Activated T-helper 17 cell treated with anti-CD3 and anti-CD28 coated beads, Interleukin-2, amount 50 U/mL, for 72 hours (primary cell): ENCODE data around the gene CAVIN1. TPM values are rescaled to one million over a fixed set of nuclear protein-coding genes. Genes with fewer than 3 reads are reported as not detected.
"Not testable (repeated sequence)": the region's sequence is repeated elsewhere in the genome, so short reads cannot be mapped to it uniquely, and the experiment has no call there.

Experiments
- ATAC-seq: fragments of 150-1000 bp; cut with Tn5 transposase; replicated peaks from 2 replicates; pipeline ENCODE4 v1.10.0; 2021; ENCODE audit warnings: mild to moderate bottlenecking, moderate library complexity
- H3K27ac Mint-ChIP-seq: one replicate; pipeline ENCODE4 v1.8.0; 2022; ENCODE audit warnings: mixed read lengths
- H3K27me3 Mint-ChIP-seq: one replicate; pipeline ENCODE4 v1.8.0; 2022; ENCODE audit warnings: mixed read lengths
- H3K36me3 Mint-ChIP-seq: one replicate; pipeline ENCODE4 v1.8.0; 2022; ENCODE audit warnings: low read depth, mild to moderate bottlenecking, mixed read lengths
- H3K4me1 Mint-ChIP-seq: one replicate; pipeline ENCODE4 v1.8.0; 2022; ENCODE audit warnings: mixed read lengths
- H3K4me3 Mint-ChIP-seq: one replicate; pipeline ENCODE4 v1.8.0; 2022; ENCODE audit warnings: mild to moderate bottlenecking, mixed read lengths
- H3K9me3 Mint-ChIP-seq: one replicate; pipeline ENCODE4 v1.8.0; 2022; ENCODE audit warnings: mixed read lengths
- total RNA-seq, 2 donors: library from RNA; stranded (reverse); gene quantifications; one replicate each; pipeline ENCODE4 v1.2.3, GENCODE V29; 2022

The CAVIN1 gene
- total RNA-seq, 2 donors from 2014 or later = 2.5 to 6.1 TPM

- H3K27ac Mint-ChIP-seq = no peak overlapping the region
Measured at GRCh38 chr17:42421136-42421506, 1.9 kb downstream of the CAVIN1 start.

GRCh38 chr17:42417981-42418380 lies 5.1 kb downstream of the CAVIN1 start:
- not testable (repeated sequence) for H3K9me3 Mint-ChIP-seq, ATAC-seq, H3K27ac Mint-ChIP-seq, H3K36me3 Mint-ChIP-seq, H3K4me3 Mint-ChIP-seq, H3K27me3 Mint-ChIP-seq
- H3K4me1 Mint-ChIP-seq = peaks cover 21% of the 10 kb centered on the region

More at GRCh38 chr17:42421136-42421506, 1.9 kb downstream of the CAVIN1 start:
- H3K36me3 Mint-ChIP-seq = no peaks in the 10 kb centered on the region
- H3K27me3 Mint-ChIP-seq = peaks cover 4% of the 10 kb centered on the region
- peaks cover 14% of the 10 kb centered on the region for H3K4me1 Mint-ChIP-seq
- H3K9me3 Mint-ChIP-seq = no peaks in the 10 kb centered on the region
- H3K4me3 Mint-ChIP-seq = peak overlapping the region; percentile 88
- no peak for ATAC-seq

GRCh38 chr17:42414704-42415409 lies 8.2 kb downstream of the CAVIN1 start:
- H3K4me1 Mint-ChIP-seq = peaks cover 12% of the 10 kb centered on the region
- H3K4me3 Mint-ChIP-seq = peak overlapping the region; percentile 71
- ATAC-seq = peak; percentile 96
- no peaks in the 10 kb centered on the region for H3K27me3 Mint-ChIP-seq
- no peaks in the 10 kb centered on the region for H3K36me3 Mint-ChIP-seq
- peak overlapping the region; percentile 83 for H3K27ac Mint-ChIP-seq
- H3K9me3 Mint-ChIP-seq = no peaks in the 10 kb centered on the region

GRCh38 chr17:42413464-42414040 lies 9.5 kb downstream of the CAVIN1 start:
- Mint-ChIP-seq H3K27me3 (no peaks in the 10 kb centered on the region), H3K4me1 (peaks cover 7% of the 10 kb centered on the region), H3K4me3 (no peak overlapping the region), H3K36me3 (no peaks in the 10 kb centered on the region), H3K9me3 (no peaks in the 10 kb centered on the region), H3K27ac (no peak overlapping the region)
- no peak for ATAC-seq

GRCh38 chr17:42411905-42412679 lies 11.0 kb downstream of the CAVIN1 start:
- H3K4me1 Mint-ChIP-seq = peaks cover 12% of the 10 kb centered on the region
- H3K9me3 Mint-ChIP-seq = no peaks in the 10 kb centered on the region
- no peak overlapping the region for H3K4me3 Mint-ChIP-seq
- H3K36me3 Mint-ChIP-seq = no peaks in the 10 kb centered on the region
- no peak overlapping the region for H3K27ac Mint-ChIP-seq
- ATAC-seq = no peak
- no peaks in the 10 kb centered on the region for H3K27me3 Mint-ChIP-seq

GRCh38 chr17:42411361-42411760 lies 11.7 kb downstream of the CAVIN1 start:
- Mint-ChIP-seq H3K4me1 (peaks cover 12% of the 10 kb centered on the region), H3K36me3 (no peaks in the 10 kb centered on the region), H3K27me3 (no peaks in the 10 kb centered on the region), H3K27ac (no peak overlapping the region), H3K4me3 (no peak overlapping the region), H3K9me3 (no peaks in the 10 kb centered on the region)
- no peak for ATAC-seq

- ATAC-seq = no peak
- Mint-ChIP-seq H3K4me3 (no peak overlapping the region), H3K27me3 (no peaks in the 10 kb centered on the region), H3K27ac (no peak overlapping the region), H3K36me3 (no peaks in the 10 kb centered on the region), H3K9me3 (no peaks in the 10 kb centered on the region), H3K4me1 (peaks cover 11% of the 10 kb centered on the region)
Measured at GRCh38 chr17:42410319-42410685, 12.8 kb downstream of the CAVIN1 start.

GRCh38 chr17:42409523-42410318 lies 13.3 kb downstream of the CAVIN1 start:
- Mint-ChIP-seq H3K9me3 (no peaks in the 10 kb centered on the region), H3K4me1 (peaks cover 5% of the 10 kb centered on the region), H3K27ac (no peak overlapping the region), H3K27me3 (no peaks in the 10 kb centered on the region), H3K4me3 (no peak overlapping the region), H3K36me3 (no peaks in the 10 kb centered on the region)
- ATAC-seq = no peak

- no peak overlapping the region for H3K4me3 Mint-ChIP-seq
- no peak for ATAC-seq
- H3K27ac Mint-ChIP-seq = no peak overlapping the region
- no peaks in the 10 kb centered on the region for H3K9me3 Mint-ChIP-seq
- H3K27me3 Mint-ChIP-seq = no peaks in the 10 kb centered on the region
- peaks cover 5% of the 10 kb centered on the region for H3K4me1 Mint-ChIP-seq
- H3K36me3 Mint-ChIP-seq = no peaks in the 10 kb centered on the region
Measured at GRCh38 chr17:42408061-42408460, 15.0 kb downstream of the CAVIN1 start.

- peaks cover 5% of the 10 kb centered on the region for H3K4me1 Mint-ChIP-seq
- peak; percentile 74 for ATAC-seq
- H3K36me3 Mint-ChIP-seq = no peaks in the 10 kb centered on the region
- H3K4me3 Mint-ChIP-seq = no peak overlapping the region
- no peaks in the 10 kb centered on the region for H3K27me3 Mint-ChIP-seq
- H3K9me3 Mint-ChIP-seq = no peaks in the 10 kb centered on the region
- H3K27ac Mint-ChIP-seq = no peak overlapping the region
Measured at GRCh38 chr17:42407289-42407836, 15.7 kb downstream of the CAVIN1 start.

- H3K27me3 Mint-ChIP-seq = no peaks in the 10 kb centered on the region
- no peaks in the 10 kb centered on the region for H3K9me3 Mint-ChIP-seq
- no peaks in the 10 kb centered on the region for H3K36me3 Mint-ChIP-seq
- no peak overlapping the region for H3K4me3 Mint-ChIP-seq
- H3K4me1 Mint-ChIP-seq = peaks cover 5% of the 10 kb centered on the region
- no peak overlapping the region for H3K27ac Mint-ChIP-seq
- ATAC-seq = no peak
Measured at GRCh38 chr17:42406615-42407288, 16.3 kb downstream of the CAVIN1 start.

- Mint-ChIP-seq H3K27me3 (no peaks in the 10 kb centered on the region), H3K4me1 (peaks cover 5% of the 10 kb centered on the region), H3K9me3 (no peaks in the 10 kb centered on the region), H3K27ac (no peak overlapping the region), H3K4me3 (no peak overlapping the region), H3K36me3 (no peaks in the 10 kb centered on the region)
- ATAC-seq = peak; percentile 84
Measured at GRCh38 chr17:42405963-42406495, 17.0 kb downstream of the CAVIN1 start.

GRCh38 chr17:42405076-42405475 lies 18.0 kb downstream of the CAVIN1 start:
- no peak overlapping the region for H3K27ac Mint-ChIP-seq
- ATAC-seq = no peak
- H3K27me3 Mint-ChIP-seq = no peaks in the 10 kb centered on the region
- H3K4me3 Mint-ChIP-seq = no peak overlapping the region
- peaks cover 11% of the 10 kb centered on the region for H3K4me1 Mint-ChIP-seq
- H3K9me3 Mint-ChIP-seq = no peaks in the 10 kb centered on the region
- no peaks in the 10 kb centered on the region for H3K36me3 Mint-ChIP-seq
